SH-SY5Y (cell line): ENCODE results near the gene MAP3K5.

Experiments
- GATA2 ChIP-seq: IDR thresholded peaks from 2 replicates; pipeline ENCODE4 v1.6.1; 2011; ENCODE audit warnings: mild to moderate bottlenecking, low read depth, low read length
- GATA3 ChIP-seq: IDR thresholded peaks from 2 replicates; pipeline ENCODE4 v1.6.1; 2011; ENCODE audit warnings: low read depth, mild to moderate bottlenecking, low read length, moderate library complexity

MAP3K5 gene

DNA sequence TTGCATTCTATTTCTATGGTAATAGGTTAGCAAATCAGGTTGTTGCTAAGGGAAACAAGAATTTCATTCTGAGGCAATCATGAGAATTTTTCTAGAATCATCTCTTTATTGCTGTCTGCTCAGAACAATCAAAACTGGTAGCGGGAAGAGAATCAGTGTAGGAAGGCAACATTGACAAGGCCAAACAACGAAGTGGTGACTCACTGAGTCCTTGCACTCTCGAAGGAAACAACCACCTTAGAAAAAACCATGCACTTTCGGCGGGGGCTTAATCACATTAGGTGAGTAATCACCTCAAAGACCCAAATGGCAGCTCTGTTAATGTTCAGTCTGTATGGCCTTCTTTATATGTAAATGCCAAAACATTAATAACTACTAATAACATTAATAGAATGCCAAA lies 163.3 kb downstream of the MAP3K5 start:
- TF ChIP-seq GATA2 (no peak), GATA3 (no peak)

DNA sequence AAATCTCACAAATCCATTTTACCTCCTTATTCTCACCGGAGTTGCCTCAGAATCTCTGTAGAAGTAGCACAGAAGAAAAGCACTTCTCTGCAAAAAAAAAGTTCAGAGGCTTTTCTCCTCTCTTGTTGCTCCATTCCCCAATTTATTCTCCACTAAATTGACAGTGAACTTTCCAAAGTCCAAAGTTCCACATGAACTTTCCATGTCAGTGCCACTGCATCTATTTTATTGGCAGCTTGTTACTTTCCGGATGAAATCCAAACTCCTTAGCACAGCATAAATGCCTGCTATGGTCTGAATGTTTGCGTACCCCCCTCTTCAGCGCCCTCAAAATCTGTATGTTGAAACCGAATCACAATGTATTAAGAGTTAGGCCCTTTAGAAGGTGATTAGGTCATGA lies 165.1 kb downstream of the MAP3K5 start:
- TF ChIP-seq GATA3: no peak

DNA sequence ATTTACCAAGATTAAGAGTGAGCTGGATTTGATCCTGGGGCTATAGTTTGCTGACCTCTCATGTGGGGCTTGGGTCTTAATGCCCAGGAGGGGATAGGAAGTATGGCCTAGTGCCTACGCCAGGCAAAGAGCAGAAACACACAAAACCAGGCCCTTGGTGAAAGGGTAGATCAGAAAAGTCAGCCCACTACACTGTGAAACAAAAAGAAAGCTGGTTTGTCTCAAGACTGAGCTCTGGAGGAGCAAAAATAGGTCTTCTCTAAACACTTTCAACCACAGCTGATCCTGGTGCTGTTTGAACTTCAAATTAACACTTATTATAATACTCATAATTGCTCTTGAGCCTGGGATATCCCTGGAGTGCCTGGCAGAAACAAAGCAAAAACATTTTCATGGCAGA lies 167.0 kb downstream of the MAP3K5 start:
- no peak for TF ChIP-seq GATA2
- no peak for TF ChIP-seq GATA3

DNA sequence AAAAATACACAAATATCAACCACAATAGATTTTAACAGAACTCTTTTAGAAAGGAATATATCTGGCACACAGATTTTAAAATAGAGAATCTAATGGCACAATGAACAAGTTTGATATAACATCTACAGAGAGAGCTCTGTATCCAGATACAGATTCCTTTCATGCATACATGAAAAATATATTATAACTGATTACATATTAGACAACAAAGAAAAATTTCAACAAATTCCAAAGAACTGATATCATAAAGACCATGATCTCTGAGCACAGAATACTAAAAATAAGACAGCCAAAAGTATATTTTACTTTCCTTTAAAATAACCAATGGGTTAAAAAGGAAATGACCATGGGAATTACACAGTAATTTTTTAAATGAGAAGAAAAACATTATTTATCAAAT lies 167.9 kb downstream of the MAP3K5 start:
- TF ChIP-seq GATA2 (no peak), GATA3 (no peak)

DNA sequence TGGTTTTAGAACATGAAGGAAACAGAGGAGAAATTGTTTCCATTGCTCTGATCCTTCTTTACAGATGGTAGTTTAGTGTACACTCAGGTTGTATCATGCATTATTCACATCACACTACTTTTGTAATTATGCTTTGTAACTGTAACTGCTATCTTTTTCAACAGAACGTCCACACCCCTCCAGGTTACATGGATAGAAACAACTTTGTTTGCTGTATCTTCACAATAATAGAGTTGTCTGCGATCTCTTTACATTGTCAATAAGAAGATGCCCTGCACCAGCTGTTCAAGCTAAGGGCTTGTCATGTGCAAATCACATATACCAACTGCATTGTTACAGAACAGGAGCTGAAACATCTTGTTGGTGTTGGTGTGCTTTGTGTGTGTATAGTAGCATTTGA lies 174.2 kb downstream of the MAP3K5 start:
- TF ChIP-seq GATA3: no peak
- TF ChIP-seq GATA2: no peak

DNA sequence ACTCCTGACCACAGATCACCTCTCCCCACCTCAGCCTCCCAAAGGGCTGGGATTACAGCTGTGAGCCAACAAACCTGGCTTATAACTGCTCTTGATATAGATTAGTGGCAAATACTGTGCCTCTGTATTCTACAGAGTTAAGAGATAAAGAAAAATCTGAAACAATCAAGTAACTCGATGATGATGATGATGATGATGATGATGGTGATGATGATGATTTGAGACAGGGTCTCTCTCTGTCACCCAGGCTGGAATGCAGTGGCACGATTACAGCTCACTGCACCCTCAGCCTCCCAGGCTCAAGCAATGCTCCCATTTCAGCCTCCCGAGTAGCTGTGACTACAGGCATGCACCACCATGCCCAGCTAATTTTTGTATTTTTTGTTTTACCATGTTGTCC lies 175.8 kb downstream of the MAP3K5 start:
- TF ChIP-seq GATA3 (no peak), GATA2 (no peak)

DNA sequence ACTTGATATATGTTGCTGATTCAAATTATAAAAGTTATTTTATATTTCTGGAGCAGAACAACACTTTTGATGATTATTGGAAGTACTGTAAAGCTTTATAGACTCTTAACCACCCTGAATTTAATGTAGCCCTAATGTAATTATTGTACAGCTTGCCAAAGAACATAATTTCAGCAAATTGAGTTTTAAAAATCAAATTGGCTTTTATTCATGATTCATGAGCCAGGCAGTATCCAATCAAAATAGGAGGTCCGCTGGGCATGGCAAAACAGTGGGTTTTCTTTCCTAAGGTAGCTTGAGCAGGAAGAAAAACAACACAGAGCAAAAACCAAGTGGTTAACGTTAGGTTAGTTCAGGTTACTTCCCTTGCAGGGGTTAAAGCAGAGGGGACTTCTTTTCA lies 177.3 kb downstream of the MAP3K5 start:
- TF ChIP-seq GATA2 (no peak), GATA3 (no peak)

DNA sequence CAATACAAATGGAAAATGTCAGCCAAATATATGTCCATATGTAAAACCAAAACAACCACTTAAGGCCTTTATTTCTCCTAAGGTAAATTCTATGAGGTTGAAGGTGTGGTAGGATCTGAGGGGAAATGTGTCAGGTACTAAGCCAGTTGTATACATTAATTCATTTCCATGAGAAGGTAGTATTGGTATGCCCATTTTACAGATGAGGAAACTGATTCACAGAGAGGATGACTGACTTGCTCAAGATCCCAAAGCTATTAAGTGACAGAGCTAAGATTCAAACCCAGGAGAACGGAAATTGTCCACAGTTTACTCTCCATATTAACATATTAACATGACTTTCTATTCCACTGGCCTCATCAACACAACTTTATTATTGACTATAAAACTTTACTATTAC lies 177.9 kb downstream of the MAP3K5 start:
- no peak for TF ChIP-seq GATA2
- TF ChIP-seq GATA3: no peak

DNA sequence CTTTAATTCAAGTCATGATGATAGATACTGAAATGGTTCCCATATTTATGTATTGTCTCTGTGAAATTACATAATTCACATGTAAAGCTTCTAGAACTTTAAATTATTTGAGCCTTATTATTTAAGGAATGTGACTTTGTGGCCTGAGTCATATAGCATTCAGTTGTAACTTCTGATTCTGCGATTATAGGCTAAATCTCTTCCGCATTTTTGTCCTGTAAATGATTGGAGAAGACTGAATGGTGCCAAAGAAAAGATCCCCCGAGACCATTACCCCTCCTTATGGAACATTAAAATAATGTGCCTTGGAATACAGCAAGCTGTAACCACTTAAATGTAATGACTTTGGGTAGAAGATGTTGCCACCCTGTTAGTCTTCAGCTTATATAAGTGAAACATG lies 178.8 kb downstream of the MAP3K5 start:
- TF ChIP-seq GATA3 (no peak), GATA2 (no peak)

DNA sequence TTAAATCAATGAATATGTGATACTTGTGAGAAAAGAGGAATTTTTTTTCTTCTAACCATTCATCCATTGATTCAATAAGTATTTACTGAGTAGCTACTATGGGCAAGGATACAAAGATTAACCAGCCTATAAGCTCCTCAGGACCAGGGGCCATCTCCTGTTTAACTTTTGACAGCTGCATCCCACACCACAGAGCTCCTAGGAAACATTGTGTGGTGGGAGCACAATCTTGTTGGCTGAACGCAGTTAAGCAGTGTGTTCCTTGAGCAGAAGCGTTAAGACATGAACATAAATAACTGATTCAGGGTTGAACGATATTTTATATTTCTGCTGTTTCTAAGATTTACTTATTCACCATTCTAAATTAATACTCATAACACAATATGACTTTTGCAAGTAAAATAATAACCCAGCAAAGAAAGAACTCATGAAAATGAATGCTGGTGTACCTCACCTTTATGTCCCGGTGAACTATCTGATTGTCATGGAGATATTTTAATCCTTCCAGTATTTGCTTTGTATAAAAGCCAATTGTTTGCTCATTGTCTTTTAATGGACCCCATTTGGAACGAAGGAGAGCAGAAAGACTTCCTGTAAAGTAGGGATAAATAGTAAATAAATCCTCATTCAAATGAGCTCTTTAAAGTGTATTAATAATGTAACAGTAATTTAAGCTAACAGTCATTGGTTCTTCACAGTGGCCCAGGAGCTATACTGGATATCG lies 179.4 kb downstream of the MAP3K5 start:
- TF ChIP-seq GATA3 (no peak), GATA2 (no peak)

DNA sequence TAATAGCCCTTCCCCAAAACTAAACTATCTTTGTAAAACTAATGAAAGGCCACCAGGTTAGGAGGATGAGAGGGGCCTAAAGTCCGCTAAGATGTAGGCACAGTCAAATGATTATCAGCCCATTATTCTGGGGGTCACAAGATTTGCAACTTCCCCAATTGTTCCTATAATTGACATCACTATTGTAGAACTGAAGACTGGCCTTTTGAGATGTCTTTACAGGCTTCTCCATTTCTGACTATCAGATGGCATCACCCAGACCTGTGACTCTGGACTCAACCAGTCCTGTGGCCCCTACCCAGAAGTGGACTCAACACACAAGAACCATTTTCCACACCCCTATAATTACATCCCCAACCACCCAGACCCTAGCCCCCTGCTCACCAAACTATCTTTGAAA lies 180.5 kb downstream of the MAP3K5 start:
- TF ChIP-seq GATA2 (no peak), GATA3 (no peak)

DNA sequence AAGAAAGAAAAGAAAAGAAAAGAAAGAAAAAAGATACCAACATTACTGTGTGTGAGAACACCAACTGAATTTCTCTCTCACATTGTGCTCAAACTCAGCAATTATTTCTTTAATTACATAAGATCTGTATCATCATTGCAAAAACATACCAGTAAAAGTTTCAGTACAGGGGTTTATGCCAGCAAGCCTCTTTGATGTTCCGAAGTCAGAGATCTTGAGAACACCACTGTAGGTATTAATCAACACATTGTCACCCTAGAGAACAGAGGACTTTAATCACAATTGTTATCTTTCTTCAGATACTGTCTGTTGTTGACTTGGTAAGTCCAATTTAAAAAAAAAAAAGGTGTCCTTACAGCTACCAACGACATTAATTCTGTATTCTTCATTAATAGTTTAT lies 181.1 kb downstream of the MAP3K5 start:
- TF ChIP-seq GATA3: no peak
- no peak for TF ChIP-seq GATA2

DNA sequence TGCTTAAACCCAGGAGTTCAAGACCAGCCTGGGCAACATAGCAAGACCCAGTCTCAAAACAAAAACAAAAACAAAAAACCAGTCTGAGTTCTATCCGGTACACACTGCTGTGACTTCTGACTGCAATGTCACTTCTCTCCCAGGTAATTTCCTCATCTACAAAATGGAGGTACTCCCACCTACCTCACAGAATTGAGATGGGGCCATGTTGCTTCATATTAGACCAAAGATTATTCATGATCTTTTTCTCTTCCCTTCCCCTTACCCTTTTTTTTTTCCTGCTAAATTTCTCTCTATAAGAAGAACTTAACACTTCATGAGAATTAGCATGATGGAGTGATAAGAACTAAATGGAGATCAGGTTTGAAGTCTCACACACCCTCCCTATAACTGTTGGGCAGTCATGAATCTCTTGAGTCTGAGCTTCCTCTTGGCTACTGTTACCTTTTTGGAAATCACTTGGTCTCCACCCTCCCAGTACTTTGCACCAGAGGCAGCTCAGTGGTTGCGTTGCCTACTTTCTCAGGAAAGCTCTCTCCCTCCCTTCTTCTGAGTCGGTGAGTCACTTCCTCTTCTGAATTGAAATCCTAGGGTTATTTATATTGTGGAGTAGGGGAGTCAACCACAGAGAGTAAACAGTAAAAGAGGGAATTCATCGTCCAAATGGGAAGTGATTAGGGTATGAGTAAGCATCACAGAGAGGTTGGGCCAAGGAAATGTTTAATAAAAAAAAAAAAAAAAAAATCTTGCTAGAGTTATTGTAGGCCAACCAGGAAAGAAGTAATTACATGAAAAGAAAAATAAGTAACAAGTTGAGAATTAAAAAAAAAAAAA lies 182.2 kb downstream of the MAP3K5 start:
- no peak for TF ChIP-seq GATA3
- no peak for TF ChIP-seq GATA2

DNA sequence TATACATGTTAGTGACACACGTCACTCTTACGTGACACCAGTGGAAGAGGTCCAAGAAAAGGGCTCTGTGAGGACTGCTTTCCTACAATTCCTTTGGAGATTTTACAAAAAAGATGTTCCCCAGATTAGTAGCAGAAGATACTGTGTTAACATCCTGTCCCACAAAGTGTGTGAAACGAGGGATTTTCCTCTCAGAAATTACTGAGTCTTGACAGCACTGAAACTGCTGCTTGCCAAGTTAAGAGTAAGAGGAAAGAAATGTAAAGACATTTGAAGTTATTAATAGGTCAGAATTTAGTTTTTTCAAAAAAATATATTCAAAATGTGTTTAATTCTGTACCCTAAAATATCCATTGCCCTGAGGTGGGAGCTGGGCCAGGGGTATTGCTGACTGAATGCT lies 183.3 kb downstream of the MAP3K5 start:
- TF ChIP-seq GATA3 (no peak), GATA2 (no peak)
